ENCODE data around the gene MRPS22. TPM values are rescaled to one million over a fixed set of nuclear protein-coding genes. Genes with fewer than 3 reads are reported as not detected.

MRPS22 gene
- total RNA-seq, 1 donor from 2014 or later: 30.4 TPM

DNA sequence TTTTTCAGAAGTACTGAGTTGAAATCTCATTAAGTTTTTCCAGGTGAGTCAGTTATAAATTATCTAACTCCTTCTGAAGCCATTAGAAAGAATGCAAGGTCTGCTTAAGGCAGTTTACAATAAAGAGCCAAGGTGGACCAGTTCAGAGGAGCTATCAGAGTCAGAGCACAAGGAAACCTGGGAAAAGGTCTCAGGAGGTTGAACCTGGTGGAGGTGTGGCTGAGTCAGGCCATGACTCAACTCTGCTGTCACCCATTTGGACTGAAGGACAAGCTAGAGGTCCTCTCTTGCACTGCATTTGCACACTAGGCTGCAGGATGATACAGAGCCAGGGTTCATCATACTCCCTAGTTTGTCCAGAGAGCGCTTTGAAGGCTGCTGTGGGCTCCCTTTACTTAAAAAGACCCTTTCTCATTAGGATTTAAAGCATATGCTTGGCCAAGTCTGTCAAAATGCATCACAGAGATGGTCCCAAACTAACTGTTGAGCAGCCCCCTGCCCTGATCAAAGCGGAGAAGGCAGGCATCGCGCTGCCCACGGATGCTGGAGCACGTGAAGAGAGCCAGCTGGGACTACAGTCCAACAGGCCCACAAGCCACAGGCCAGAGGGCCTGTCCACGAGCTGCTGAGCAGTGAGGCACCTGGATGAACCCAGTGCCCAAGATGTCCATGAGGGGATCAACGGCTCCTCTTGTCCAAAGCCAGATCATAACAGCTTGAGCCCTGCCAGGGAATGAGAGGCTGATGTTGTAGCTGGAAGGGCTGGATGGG is 26.0 kb upstream of the MRPS22 start:
- Mint-ChIP-seq H3K9me3 (ENCODE audit: unreplicated experiment) (no peaks in the 10 kb centered on the region), H3K4me3 (ENCODE audit: unreplicated experiment) (no peak overlapping the region), H3K27me3 (ENCODE audit: unreplicated experiment) (peaks cover 40% of the 10 kb centered on the region), H3K27ac (ENCODE audit: unreplicated experiment) (no peak overlapping the region), H3K4me1 (ENCODE audit: unreplicated experiment) (no peaks in the 10 kb centered on the region), H3K36me3 (ENCODE audit: unreplicated experiment) (no peaks in the 10 kb centered on the region)
- DNase-seq (ENCODE audit: extremely low spot score, unreplicated experiment): no peak
- no peak for TF ChIP-seq CTCF (IDR thresholded peaks at IDR 0.05)

- DNase-seq (ENCODE audit: extremely low spot score, unreplicated experiment): no peak
- Mint-ChIP-seq H3K36me3 (ENCODE audit: unreplicated experiment) (no peaks in the 10 kb centered on the region), H3K9me3 (ENCODE audit: unreplicated experiment) (no peaks in the 10 kb centered on the region), H3K4me3 (ENCODE audit: unreplicated experiment) (no peak overlapping the region), H3K27ac (ENCODE audit: unreplicated experiment) (no peak overlapping the region), H3K27me3 (ENCODE audit: unreplicated experiment) (peaks cover 40% of the 10 kb centered on the region), H3K4me1 (ENCODE audit: unreplicated experiment) (no peaks in the 10 kb centered on the region)
- no peak for TF ChIP-seq CTCF (IDR thresholded peaks at IDR 0.05)
Observed at GRCh38 chr3:139318431-139318816, 25.4 kb upstream of the MRPS22 start.

GRCh38 chr3:139318826-139319225 is 25.0 kb upstream of the MRPS22 start:
- H3K27me3 Mint-ChIP-seq (ENCODE audit: unreplicated experiment): peaks cover 40% of the 10 kb centered on the region
- no peaks in the 10 kb centered on the region for H3K9me3 Mint-ChIP-seq (ENCODE audit: unreplicated experiment)
- no peak for TF ChIP-seq CTCF (IDR thresholded peaks at IDR 0.05)
- no peaks in the 10 kb centered on the region for H3K36me3 Mint-ChIP-seq (ENCODE audit: unreplicated experiment)
- no peak overlapping the region for H3K4me3 Mint-ChIP-seq (ENCODE audit: unreplicated experiment)
- no peak for DNase-seq (ENCODE audit: extremely low spot score, unreplicated experiment)
- no peak overlapping the region for H3K27ac Mint-ChIP-seq (ENCODE audit: unreplicated experiment)
- no peaks in the 10 kb centered on the region for H3K4me1 Mint-ChIP-seq (ENCODE audit: unreplicated experiment)

GRCh38 chr3:139319428-139320402 is 24.1 kb upstream of the MRPS22 start:
- no peak for DNase-seq (ENCODE audit: extremely low spot score, unreplicated experiment)
- Mint-ChIP-seq H3K36me3 (ENCODE audit: unreplicated experiment) (no peaks in the 10 kb centered on the region), H3K27ac (ENCODE audit: unreplicated experiment) (no peak overlapping the region), H3K27me3 (ENCODE audit: unreplicated experiment) (peaks cover 35% of the 10 kb centered on the region), H3K4me3 (ENCODE audit: unreplicated experiment) (no peak overlapping the region), H3K4me1 (ENCODE audit: unreplicated experiment) (no peaks in the 10 kb centered on the region), H3K9me3 (ENCODE audit: unreplicated experiment) (no peaks in the 10 kb centered on the region)
- TF ChIP-seq CTCF (IDR thresholded peaks at IDR 0.05): peak; percentile 31

Data from osteocyte (in vitro differentiated cells).